Natural killer cell treated with Interleukin-12 subunit alpha and Interleukin-12 subunit beta and Interleukin-15 and Interleukin-18, amount 100 ng/mL, for 72 hours (primary cell): ENCODE results near the gene JARID2. TPM values are rescaled to one million over a fixed set of nuclear protein-coding genes. Genes with fewer than 3 reads are reported as not detected.

Source experiments
- ATAC-seq, 2 donors: fragments of 150-1000 bp; cut with Tn5 transposase in 1 of 2; sonication (Bioruptor Pico), chemical (Tn5 transposase) in 1 of 2; 2 replicates each; pipeline ENCODE4 v1.10.0; 2021
- DNase-seq: peaks from one replicate; pipeline ENCODE4 v3.0.0; 2022; ENCODE audit warnings: low spot score
- H3K27ac Mint-ChIP-seq, 2 donors: 1 replicate in 1 of 2; 2 replicates in 1 of 2; pipeline ENCODE4 v1.8.0; 2022; ENCODE audit warnings: mixed read lengths in 2 of 2, mild to moderate bottlenecking in 1 of 2, moderate library complexity in 1 of 2
- H3K27me3 Mint-ChIP-seq, 2 donors: 1 replicate in 1 of 2; 2 replicates in 1 of 2; pipeline ENCODE4 v1.8.0; 2022; ENCODE audit warnings: mixed read lengths in 2 of 2
- H3K36me3 Mint-ChIP-seq: one replicate; pipeline ENCODE4 v1.8.0; 2022; ENCODE audit warnings: mixed read lengths
- H3K4me1 Mint-ChIP-seq, 2 donors: 1 replicate in 1 of 2; 2 replicates in 1 of 2; pipeline ENCODE4 v1.8.0; 2022; ENCODE audit warnings: low read depth in 2 of 2, mixed read lengths in 2 of 2, mild to moderate bottlenecking in 1 of 2
- H3K4me3 Mint-ChIP-seq: one replicate; pipeline ENCODE4 v1.8.0; 2022; ENCODE audit warnings: mixed read lengths
- H3K9me3 Mint-ChIP-seq: 2 replicates; pipeline ENCODE4 v1.8.0; 2022; ENCODE audit warnings: mixed read lengths
- total RNA-seq, 2 donors: library from RNA; stranded (reverse); gene quantifications; one replicate each; pipeline ENCODE4 v1.2.3, GENCODE V29; 2022

The JARID2 gene
- total RNA-seq, 2 donors from 2014 or later, result 28.6 to 34.9 TPM

GRCh38 chr6:15554728-15555100 lies 308.8 kb downstream of the JARID2 start:
- Mint-ChIP-seq H3K27ac (no peak overlapping the region), H3K4me3 (no peak overlapping the region), H3K36me3 (no peaks in the 10 kb centered on the region), H3K9me3 (no peaks in the 10 kb centered on the region), H3K27me3 (no peaks in the 10 kb centered on the region), H3K4me1 (peaks cover 17 to 35% of the 10 kb centered on the region in 2 donors)
- no peak for ATAC-seq
- DNase-seq, result no peak

DNA sequence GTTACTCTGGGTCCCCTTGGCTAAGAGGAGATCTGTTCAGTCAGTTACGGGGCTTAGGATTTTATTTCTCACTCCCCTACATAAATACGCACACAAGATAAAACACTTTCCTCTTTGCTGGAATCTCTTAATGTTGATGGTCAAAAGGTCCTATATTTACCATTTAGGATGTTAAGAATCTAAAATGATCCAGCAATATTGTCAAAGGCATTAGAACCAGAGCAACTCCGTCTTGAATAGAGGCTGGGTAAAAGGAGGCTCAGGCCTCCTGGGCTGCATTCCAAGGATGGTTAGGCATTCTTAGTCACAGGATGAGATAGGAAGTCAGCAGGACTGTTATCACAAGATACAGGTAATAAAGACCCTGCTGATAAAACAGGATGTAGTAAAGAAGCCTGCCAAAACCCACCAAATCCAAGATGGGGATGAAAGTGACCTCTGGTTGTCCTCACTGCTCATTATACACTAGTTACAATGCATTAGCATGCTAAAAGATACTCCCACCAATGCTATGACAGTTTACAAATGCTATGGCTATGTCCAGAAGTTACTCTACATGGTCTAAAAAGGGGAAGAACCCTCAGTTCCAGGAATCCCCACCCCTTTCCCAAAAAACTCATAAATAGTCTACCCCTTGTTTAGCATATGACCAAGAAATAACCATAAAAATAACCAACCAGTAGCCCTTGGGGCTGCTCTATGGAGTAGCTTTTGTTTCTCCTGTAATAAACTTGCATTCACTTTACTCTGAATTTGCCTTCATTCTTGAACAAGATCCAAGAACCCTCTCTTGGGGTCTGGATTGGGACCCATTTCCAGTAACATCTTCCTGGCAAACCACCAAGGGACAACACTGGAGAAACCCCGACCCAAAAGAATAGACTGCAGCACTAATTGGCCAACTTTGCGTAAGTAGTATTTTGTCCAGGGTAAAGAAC lies 309.5 kb downstream of the JARID2 start:
- no peak for DNase-seq

DNA sequence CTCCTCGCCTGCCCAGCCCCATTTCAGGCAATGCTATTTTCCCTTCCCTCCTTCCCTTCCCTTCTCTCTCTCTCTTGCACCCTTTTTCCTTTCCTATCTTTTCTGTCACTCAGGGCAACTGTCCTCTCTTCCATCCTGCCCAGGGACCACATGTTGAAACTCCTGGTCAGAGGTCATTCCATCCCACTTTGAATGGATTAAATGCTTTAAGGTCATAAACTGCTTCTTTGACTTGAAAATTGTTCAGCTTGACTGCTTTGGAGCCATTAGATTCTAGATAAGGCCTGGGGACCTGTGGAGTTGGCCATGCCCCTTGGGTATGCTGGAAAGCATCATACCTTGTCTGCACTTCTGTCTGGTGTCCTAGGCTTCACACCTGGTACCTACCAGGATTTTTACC lies 310.8 kb downstream of the JARID2 start:
- H3K4me3 Mint-ChIP-seq, result no peak overlapping the region
- no peaks in the 10 kb centered on the region for H3K9me3 Mint-ChIP-seq
- DNase-seq (no peak), ATAC-seq (no peak)
- no peak overlapping the region for H3K27ac Mint-ChIP-seq
- no peaks in the 10 kb centered on the region for H3K27me3 Mint-ChIP-seq
- H3K36me3 Mint-ChIP-seq, result no peaks in the 10 kb centered on the region
- H3K4me1 Mint-ChIP-seq, result peaks cover 8 to 21% of the 10 kb centered on the region in 2 donors

More for the DNA sequence above, 309.5 kb downstream of the JARID2 start:
- no peak for ATAC-seq
- Mint-ChIP-seq H3K36me3 (no peaks in the 10 kb centered on the region), H3K9me3 (no peaks in the 10 kb centered on the region), H3K4me3 (no peak overlapping the region), H3K27me3 (no peaks in the 10 kb centered on the region), H3K4me1 (peaks cover 17 to 34% of the 10 kb centered on the region in 2 donors), H3K27ac (no peak overlapping the region)

- Mint-ChIP-seq H3K9me3 (no peaks in the 10 kb centered on the region), H3K36me3 (no peaks in the 10 kb centered on the region), H3K4me1 (peaks cover 5 to 16% of the 10 kb centered on the region in 2 donors), H3K27ac (no peak overlapping the region), H3K4me3 (no peak overlapping the region), H3K27me3 (no peaks in the 10 kb centered on the region)
- ATAC-seq (no peak), DNase-seq (no peak)
Measured at GRCh38 chr6:15557174-15557573, 311.3 kb downstream of the JARID2 start.

GRCh38 chr6:15560713-15561112 lies 314.8 kb downstream of the JARID2 start:
- Mint-ChIP-seq H3K36me3 (no peaks in the 10 kb centered on the region), H3K27ac (no peak overlapping the region), H3K4me3 (no peak overlapping the region), H3K9me3 (no peaks in the 10 kb centered on the region), H3K4me1 (peaks cover 9 to 11% of the 10 kb centered on the region in 2 donors), H3K27me3 (no peaks in the 10 kb centered on the region)
- ATAC-seq, result no peak
- no peak for DNase-seq

- H3K9me3 Mint-ChIP-seq, result no peaks in the 10 kb centered on the region
- no peak for ATAC-seq
- no peaks in the 10 kb centered on the region for H3K36me3 Mint-ChIP-seq
- no peak for DNase-seq
- H3K4me3 Mint-ChIP-seq, result no peak overlapping the region
- peaks cover 9 to 11% of the 10 kb centered on the region in 2 donors for H3K4me1 Mint-ChIP-seq
- no peaks in the 10 kb centered on the region for H3K27me3 Mint-ChIP-seq
- H3K27ac Mint-ChIP-seq, result no peak overlapping the region
Measured at GRCh38 chr6:15561447-15562199, 315.8 kb downstream of the JARID2 start.

DNA sequence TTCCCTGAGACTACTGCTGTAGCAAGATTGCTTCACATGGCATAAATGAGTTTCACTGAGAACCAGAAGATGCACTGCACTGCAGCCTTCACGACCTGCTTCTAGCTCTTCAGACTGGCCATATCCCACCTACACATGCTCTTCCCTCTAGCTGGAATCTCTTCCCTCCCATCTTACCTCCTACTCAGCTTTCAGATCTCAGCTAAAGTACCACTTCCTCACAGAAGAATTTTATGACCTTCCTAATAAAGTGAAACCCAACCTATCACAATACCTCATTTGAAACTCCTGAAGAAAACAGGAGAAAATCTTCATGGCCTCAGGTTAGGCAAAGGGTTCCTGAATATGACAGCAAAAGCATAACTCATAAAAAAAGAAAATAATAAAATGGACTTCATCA lies 317.1 kb downstream of the JARID2 start:
- H3K27me3 Mint-ChIP-seq, result no peaks in the 10 kb centered on the region
- H3K4me3 Mint-ChIP-seq, result no peak overlapping the region
- no peaks in the 10 kb centered on the region for H3K9me3 Mint-ChIP-seq
- ATAC-seq, result no peak
- no peak overlapping the region for H3K27ac Mint-ChIP-seq
- no peaks in the 10 kb centered on the region for H3K36me3 Mint-ChIP-seq
- DNase-seq, result no peak
- peaks cover 9 to 10% of the 10 kb centered on the region in 2 donors for H3K4me1 Mint-ChIP-seq

DNA sequence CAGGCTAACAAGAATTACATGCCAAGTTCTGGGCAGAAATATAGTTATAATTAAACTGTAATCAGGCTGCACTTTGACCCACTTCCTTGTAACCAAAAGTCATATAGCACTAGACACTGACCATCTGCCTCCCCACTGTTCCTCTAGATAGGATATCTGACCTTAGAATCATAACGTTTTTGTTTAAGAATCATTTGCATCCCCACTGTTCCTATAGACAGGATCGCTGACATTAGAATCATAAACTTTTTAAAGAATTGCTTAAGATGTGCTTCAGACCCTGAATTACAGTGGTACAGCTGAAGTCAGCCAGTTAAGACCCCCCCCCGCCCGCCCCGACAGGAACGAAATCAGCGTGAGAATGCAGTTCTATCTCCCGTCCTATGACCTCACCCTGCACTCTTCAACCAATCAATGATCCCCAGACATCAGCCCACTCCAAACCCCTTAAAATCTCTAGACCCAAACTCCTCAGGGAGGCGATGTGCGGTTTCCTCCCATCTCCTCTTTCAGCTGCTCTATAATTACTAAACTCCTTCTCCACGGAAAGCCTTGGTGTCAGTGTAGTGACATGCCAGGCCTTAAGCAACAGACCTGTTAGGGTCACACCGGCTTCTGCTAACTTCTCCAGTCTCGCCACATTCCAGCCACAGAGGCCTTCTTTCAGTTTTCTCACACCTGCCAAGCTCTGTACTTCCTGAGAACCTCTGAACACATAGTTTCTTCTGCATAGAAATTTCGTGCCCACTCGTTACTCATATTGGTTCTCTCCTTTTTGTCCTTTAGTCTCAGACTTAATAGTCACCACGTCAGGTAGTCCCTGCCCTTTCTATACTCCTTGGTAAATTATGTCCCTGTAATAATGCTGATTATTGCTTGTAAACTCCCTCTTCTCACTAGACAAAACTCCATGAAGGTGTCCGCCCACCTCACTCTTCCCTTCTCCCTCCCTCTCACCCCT lies 323.4 kb downstream of the JARID2 start:
- Mint-ChIP-seq H3K4me3 (peak overlapping the region; percentile 57), H3K27ac (peak overlapping the region; percentile 20 to 73), H3K27me3 (no peaks in the 10 kb centered on the region), H3K4me1 (peaks cover 24 to 27% of the 10 kb centered on the region in 2 donors), H3K36me3 (no peaks in the 10 kb centered on the region), H3K9me3 (no peaks in the 10 kb centered on the region)
- peak; percentile 73 to 86 for ATAC-seq
- no peak for DNase-seq

DNA sequence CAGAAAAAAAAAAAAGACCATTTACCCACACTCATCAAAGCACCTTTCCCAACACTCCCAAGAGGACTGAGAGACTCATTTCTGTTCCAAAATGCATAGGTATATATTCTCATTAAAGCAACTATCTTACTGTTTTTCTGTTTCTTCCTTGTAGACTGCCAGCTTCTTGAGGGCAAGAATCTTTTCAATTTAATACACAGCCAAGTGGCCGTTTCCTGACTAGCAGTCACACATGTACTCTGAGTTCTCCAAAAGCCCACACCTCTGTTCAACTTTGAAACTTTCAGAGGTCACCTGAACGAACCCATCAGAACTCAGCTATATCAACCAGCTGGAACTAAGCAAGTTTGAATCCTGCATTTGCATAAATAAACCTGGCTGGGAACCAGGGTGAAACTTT lies 324.3 kb downstream of the JARID2 start:
- H3K4me3 Mint-ChIP-seq, result peak overlapping the region; percentile 57
- no peak for ATAC-seq
- H3K27me3 Mint-ChIP-seq, result no peaks in the 10 kb centered on the region
- peaks cover 24 to 36% of the 10 kb centered on the region in 2 donors for H3K4me1 Mint-ChIP-seq
- H3K9me3 Mint-ChIP-seq, result no peaks in the 10 kb centered on the region
- no peaks in the 10 kb centered on the region for H3K36me3 Mint-ChIP-seq
- DNase-seq, result no peak
- H3K27ac Mint-ChIP-seq, result peak overlapping the region; percentile 20 to 73
